ENCODE results near the gene HSD11B2. TPM values are rescaled to one million over a fixed set of nuclear protein-coding genes. Genes with fewer than 3 reads are reported as not detected.

HSD11B2 gene
- total and polyA plus RNA-seq, 2 experiments from 2014 or later: 0.93 to 2.3 TPM

- H2AFZ ChIP-seq: no peak overlapping the region
- DNase-seq (ENCODE audit: low spot score): no peak
- TF ChIP-seq EZH2 (IDR thresholded peaks at IDR 0.05; ENCODE audit: borderline replicate concordance) (no peak), EZH2phosphoT487 (IDR thresholded peaks at IDR 0.05; ENCODE audit: low read depth, severe bottlenecking, unreplicated experiment) (no peak), CTCF (IDR thresholded peaks at IDR 0.05; ENCODE audit: poor library complexity) (no peak)
- H3K9me3 ChIP-seq (ENCODE audit: low read depth): no peaks in the 10 kb centered on the region
- whole genome bisulfite sequencing (ENCODE audit: low lambda C conversion rate, missing lambda C conversion rate): 96% methylated on average over 8 of the region's 8 CpGs
- H3K27me3 ChIP-seq: no peaks in the 10 kb centered on the region
- H3K4me1 ChIP-seq (ENCODE audit: insufficient read depth): peaks cover 16% of the 10 kb centered on the region
- H4K20me1 ChIP-seq (ENCODE audit: insufficient read depth, poor library complexity, severe bottlenecking): no peaks in the 10 kb centered on the region
- no peak overlapping the region for H3K4me3 ChIP-seq
- H3K27ac ChIP-seq: peak overlapping the region; percentile 87
- no peaks in the 10 kb centered on the region for H3K79me2 ChIP-seq
- no peaks in the 10 kb centered on the region for H3K36me3 ChIP-seq (replicated peaks; ENCODE audit: insufficient read depth, low read depth)
- H3K4me2 ChIP-seq: no peak overlapping the region
- no peaks in the 10 kb centered on the region for H3K9me2 ChIP-seq (replicated peaks; ENCODE audit: insufficient read depth)
Measured at GRCh38 chr16:67405336-67405735, 25.6 kb upstream of the HSD11B2 start.

GRCh38 chr16:67406111-67406971 is 24.6 kb upstream of the HSD11B2 start:
- Histone ChIP-seq H2AFZ (no peak overlapping the region), H3K4me3 (no peak overlapping the region)
- TF ChIP-seq EZH2phosphoT487 (IDR thresholded peaks at IDR 0.05; ENCODE audit: low read depth, severe bottlenecking, unreplicated experiment) (no peak), EZH2 (IDR thresholded peaks at IDR 0.05; ENCODE audit: borderline replicate concordance) (no peak), CTCF (IDR thresholded peaks at IDR 0.05; ENCODE audit: poor library complexity) (no peak)

GRCh38 chr16:67407176-67407787 is 23.6 kb upstream of the HSD11B2 start:
- peaks cover 16% of the 10 kb centered on the region for H3K4me1 ChIP-seq (ENCODE audit: insufficient read depth)
- H3K27ac ChIP-seq: peak overlapping the region; percentile 87
- WGBS (ENCODE audit: low lambda C conversion rate, missing lambda C conversion rate): 95% methylated on average over 7 of the region's 7 CpGs
- H3K79me2 ChIP-seq: no peaks in the 10 kb centered on the region
- no peak overlapping the region for H3K4me2 ChIP-seq
- no peaks in the 10 kb centered on the region for H3K27me3 ChIP-seq
- no peak overlapping the region for H2AFZ ChIP-seq
- no peak for TF ChIP-seq CTCF (IDR thresholded peaks at IDR 0.05; ENCODE audit: poor library complexity)
- no peak for TF ChIP-seq EZH2phosphoT487 (IDR thresholded peaks at IDR 0.05; ENCODE audit: low read depth, severe bottlenecking, unreplicated experiment)
- H3K9me3 ChIP-seq (ENCODE audit: low read depth): no peaks in the 10 kb centered on the region
- no peaks in the 10 kb centered on the region for H3K36me3 ChIP-seq (replicated peaks; ENCODE audit: insufficient read depth, low read depth)
- DNase-seq (ENCODE audit: low spot score): no peak
- no peaks in the 10 kb centered on the region for H4K20me1 ChIP-seq (ENCODE audit: insufficient read depth, poor library complexity, severe bottlenecking)
- H3K4me3 ChIP-seq: no peak overlapping the region
- H3K9me2 ChIP-seq (replicated peaks; ENCODE audit: insufficient read depth): no peaks in the 10 kb centered on the region

More at GRCh38 chr16:67406111-67406971, 24.6 kb upstream of the HSD11B2 start:
- H3K79me2 ChIP-seq: no peaks in the 10 kb centered on the region
- peak overlapping the region; percentile 87 for H3K27ac ChIP-seq
- no peaks in the 10 kb centered on the region for H3K9me2 ChIP-seq (replicated peaks; ENCODE audit: insufficient read depth)
- WGBS (ENCODE audit: low lambda C conversion rate, missing lambda C conversion rate): 81% methylated on average over 18 of the region's 18 CpGs
- no peaks in the 10 kb centered on the region for H3K36me3 ChIP-seq (replicated peaks; ENCODE audit: insufficient read depth, low read depth)
- no peaks in the 10 kb centered on the region for H3K9me3 ChIP-seq (ENCODE audit: low read depth)
- H3K4me1 ChIP-seq (ENCODE audit: insufficient read depth): peaks cover 16% of the 10 kb centered on the region
- no peaks in the 10 kb centered on the region for H3K27me3 ChIP-seq
- no peak overlapping the region for H3K4me2 ChIP-seq
- DNase-seq (ENCODE audit: low spot score): no peak
- no peaks in the 10 kb centered on the region for H4K20me1 ChIP-seq (ENCODE audit: insufficient read depth, poor library complexity, severe bottlenecking)
